GM21423 (cell line): Measurements from ENCODE around the gene CFAP206.
"Not testable (repeated sequence)": the region's sequence is repeated elsewhere in the genome, so short reads cannot be mapped to it uniquely, and the experiment has no call there.

Experiments
- ATAC-seq: cut with Tn5 transposase; IDR thresholded peaks from one replicate; pipeline ENCODE4 v1.9.1; 2021; ENCODE audit warnings: mild to moderate bottlenecking, moderate library complexity; ENCODE audit not compliant: unreplicated experiment

Gene CFAP206

GRCh38 chr6:87419266-87419665 is 11.5 kb downstream of the CFAP206 start:
- no peak for ATAC-seq

GRCh38 chr6:87420360-87420759 is 12.6 kb downstream of the CFAP206 start:
- ATAC-seq, result no peak

GRCh38 chr6:87421576-87421975 is 13.8 kb downstream of the CFAP206 start:
- no peak for ATAC-seq

GRCh38 chr6:87426789-87427188 is 19.0 kb downstream of the CFAP206 start:
- no peak for ATAC-seq

GRCh38 chr6:87430499-87430898 is 22.7 kb downstream of the CFAP206 start:
- no peak for ATAC-seq

GRCh38 chr6:87431263-87431662 is 23.5 kb downstream of the CFAP206 start:
- ATAC-seq, result no peak

GRCh38 chr6:87436435-87436834 is 28.7 kb downstream of the CFAP206 start:
- no peak for ATAC-seq

GRCh38 chr6:87441711-87442110 is 33.9 kb downstream of the CFAP206 start:
- ATAC-seq, result no peak

GRCh38 chr6:87444362-87444761 is 36.6 kb downstream of the CFAP206 start:
- no peak for ATAC-seq

GRCh38 chr6:87465051-87465450 is 57.3 kb downstream of the CFAP206 start:
- no peak for ATAC-seq

- peak; percentile 94 for ATAC-seq
Measured at GRCh38 chr6:87472525-87473418, 65.0 kb downstream of the CFAP206 start, which contains the start of gene SLC35A1. TSS of gene SLC35A1 (plus strand) at chr6:87472974. CDS start at chr6:87473004, 30 bp downstream.

GRCh38 chr6:87473419-87473903 is 65.7 kb downstream of the CFAP206 start:
- ATAC-seq, result peak; percentile 60

GRCh38 chr6:87481931-87482330 is 74.2 kb downstream of the CFAP206 start:
- no peak for ATAC-seq

GRCh38 chr6:87482366-87482765 is 74.6 kb downstream of the CFAP206 start:
- ATAC-seq, result no peak

GRCh38 chr6:87483929-87484328 is 76.2 kb downstream of the CFAP206 start:
- no peak for ATAC-seq

- no peak for ATAC-seq
Measured at GRCh38 chr6:87484491-87484890, 76.7 kb downstream of the CFAP206 start.

- ATAC-seq, result no peak
Measured at GRCh38 chr6:87487555-87487954, 79.8 kb downstream of the CFAP206 start.

GRCh38 chr6:87489326-87489725 is 81.6 kb downstream of the CFAP206 start:
- not testable (repeated sequence) for ATAC-seq

GRCh38 chr6:87494761-87495422 is 87.1 kb downstream of the CFAP206 start:
- ATAC-seq, result peak; percentile 87

GRCh38 chr6:87498048-87498447 is 90.3 kb downstream of the CFAP206 start:
- ATAC-seq, result no peak

- no peak for ATAC-seq
Measured at GRCh38 chr6:87501809-87502572, 94.2 kb downstream of the CFAP206 start.
